ENCODE measurements around the gene OSBPL2.

- TF ChIP-seq CTCF (IDR thresholded peaks at IDR 0.05; ENCODE audit: borderline replicate concordance, extremely low read depth, low read length, poor library complexity, severe bottlenecking) (no peak), EZH2 (IDR thresholded peaks at IDR 0.05; ENCODE audit: borderline replicate concordance, low read depth, low read length, severe bottlenecking) (no peak)
Observed at GRCh38 chr20:62293111-62293784, 54.9 kb downstream of the OSBPL2 start.

All from DND-41 (cell line).